Stimulated activated naive CD4-positive, alpha-beta T cell treated with Interleukin-2 at 50 U/mL for 16 hours (primary cell): ENCODE data around the gene GRID1.

Experiments
- DNase-seq: peaks from one replicate; lab custom pipeline; 2025; lab: John Stamatoyannopoulos, UW

Gene GRID1

DNA sequence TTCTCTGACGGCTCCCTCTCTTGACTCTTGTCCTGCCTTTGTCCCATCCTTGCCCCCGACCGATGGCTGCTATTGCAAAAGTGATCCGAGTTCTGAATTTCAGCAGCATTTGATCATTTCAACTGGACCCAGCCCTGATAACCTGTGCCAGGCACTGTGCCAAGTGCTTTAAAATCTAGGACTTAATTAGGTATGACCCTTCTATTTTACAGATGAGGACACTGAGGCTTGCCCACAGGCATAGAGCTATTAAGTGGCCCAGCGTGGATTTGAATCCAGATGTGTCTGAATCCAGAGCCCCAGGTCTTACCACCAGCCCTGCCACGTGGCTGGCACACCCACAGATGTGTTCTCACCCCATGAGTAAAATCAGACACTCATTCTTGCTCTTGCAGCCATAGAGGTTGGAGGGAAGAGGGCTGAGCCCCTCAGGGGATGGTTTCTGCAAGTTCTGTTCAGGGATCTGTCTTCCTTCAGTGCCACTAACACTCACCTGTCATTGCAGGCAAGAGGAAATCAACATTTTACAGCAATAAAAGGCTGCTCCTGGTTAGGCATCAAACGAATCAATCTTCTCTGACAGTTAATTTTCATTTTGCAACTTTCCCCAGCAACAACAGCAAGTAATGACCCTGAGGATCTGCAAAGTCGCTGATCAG is 101.2 kb downstream of the GRID1 start:
- DNase-seq = no peak

DNA sequence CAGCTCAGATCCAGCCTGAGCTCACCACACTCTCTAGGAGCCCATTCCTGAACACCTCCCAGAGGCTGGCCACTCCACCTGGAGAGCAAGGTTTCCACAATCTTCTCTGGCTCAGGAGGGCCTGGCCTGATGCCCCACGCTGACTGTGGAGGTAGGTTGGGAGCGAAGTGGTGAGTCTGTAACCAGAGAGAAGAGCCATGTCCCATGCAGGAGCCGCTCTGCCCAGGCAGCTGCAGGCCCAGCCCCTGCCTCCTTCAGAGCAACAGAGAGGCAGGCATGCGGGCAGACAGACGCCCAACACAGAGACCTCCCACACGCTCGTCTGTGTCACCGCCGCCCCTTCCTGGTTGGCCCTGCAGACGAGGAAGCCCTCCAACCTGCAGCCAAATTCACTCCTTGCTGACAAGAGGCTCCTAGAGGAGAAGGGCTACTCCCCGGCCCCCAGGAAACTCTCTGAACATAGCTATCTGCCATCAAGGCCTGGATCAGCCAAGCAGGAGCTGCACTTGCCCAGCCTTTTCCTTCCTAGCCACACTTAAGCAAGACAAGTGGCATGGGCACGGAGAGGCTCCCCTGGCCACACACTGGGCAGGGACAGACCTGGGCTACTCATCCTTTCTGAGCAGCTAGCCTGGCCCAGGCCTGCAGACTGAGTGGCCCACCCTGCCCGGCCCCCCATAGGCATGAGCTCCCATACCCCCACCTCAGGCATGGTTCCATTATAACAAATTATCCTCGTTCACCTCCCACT is 101.9 kb downstream of the GRID1 start:
- no peak for DNase-seq

DNA sequence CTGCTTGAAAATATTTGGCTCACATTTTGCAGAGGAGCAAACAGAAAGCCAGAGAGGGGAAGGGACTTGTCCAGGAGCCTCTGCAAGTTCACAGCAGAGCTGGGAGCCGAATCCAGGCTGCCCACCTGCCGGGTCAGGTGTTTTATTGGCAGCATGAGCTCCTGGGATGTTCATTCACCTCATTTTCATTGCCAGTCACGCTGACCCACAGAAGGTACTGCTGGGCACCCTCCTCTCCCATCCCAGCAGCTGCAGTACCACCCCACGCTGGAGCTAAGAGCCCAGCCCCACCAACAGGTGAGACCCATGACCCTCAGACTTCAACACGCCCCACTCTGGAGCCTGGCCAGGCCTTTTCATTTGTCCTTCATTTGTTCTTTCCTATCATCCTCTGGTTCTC is 102.7 kb downstream of the GRID1 start:
- DNase-seq = no peak

DNA sequence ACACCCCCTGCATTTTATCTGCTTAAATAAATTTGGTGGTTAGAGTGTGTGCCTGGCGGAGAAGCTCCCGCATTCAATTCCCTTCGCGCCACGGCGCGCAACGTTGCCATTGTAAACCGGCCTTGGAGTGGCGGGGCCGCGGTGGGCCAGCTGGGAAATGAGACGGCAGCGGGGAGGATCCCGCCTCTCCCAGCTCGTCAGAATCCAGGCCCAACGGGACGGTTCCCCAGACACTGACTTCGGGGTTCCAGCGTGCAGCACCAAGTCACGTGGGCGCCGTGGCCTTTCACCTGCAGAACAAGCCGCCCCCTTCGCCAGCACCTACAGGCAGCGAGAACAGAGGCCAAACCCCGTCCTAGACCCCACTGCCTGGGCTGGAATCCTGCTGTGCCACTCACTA is 103.4 kb downstream of the GRID1 start:
- no peak for DNase-seq

DNA sequence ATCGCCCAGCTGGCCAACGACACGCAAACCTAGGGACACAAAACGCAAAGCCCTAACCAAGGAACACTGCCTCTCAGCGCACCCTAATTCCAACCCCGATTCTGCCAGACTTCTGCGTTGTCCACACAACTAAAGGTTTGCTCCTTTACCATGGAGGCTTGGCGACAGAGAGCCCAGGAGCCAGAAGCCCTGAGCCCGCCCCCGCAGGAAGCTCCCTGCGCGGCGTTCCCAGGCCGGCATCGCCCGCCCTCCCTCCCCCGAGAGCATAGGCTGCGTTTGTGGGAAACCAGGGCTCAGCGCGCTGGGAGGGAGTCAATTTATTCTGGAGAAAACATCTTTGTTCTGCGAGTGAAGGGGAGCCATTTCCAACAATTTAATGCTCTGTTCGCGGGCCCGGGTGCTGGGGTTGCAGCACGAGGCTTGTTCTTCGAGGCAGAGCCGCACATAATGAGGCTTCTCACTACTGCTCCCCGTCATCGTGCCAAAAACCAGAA is 103.9 kb downstream of the GRID1 start:
- DNase-seq = no peak

DNA sequence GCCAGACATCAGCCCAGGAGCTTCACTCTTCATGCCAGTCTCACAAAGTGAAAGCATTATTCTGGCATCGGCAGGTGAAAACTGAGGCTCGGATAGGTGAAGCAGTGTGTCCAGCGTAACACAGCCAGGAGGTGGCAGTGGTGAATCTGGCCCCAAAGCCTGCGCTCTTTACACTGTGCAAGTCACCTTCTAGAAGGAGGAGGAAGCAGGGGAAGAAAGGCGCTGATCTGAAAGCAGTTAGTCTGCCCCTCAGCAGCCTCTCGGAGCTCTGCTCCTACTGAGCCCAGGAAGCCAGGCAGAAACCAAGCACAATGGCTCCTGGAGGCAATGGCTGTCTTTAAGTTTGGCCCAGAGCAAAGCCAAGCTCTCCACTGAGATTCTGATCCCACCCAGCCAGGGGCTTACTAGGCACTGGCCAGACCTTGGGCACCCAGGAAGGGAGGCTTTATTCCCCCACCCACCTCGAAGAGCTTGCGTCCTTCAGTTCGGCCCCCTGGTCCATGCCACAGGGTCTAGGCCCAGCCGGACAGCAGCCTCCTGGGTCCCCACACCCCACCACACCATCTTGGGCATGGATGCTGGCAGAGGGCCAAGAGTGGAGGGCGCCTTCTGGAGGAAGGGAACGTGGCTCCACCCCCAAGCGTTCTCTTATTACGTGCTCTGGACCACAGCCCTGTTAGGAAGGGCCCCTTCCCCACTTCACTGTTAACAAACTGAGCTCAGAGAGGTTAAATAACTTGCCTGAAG is 104.5 kb downstream of the GRID1 start:
- no peak for DNase-seq

DNA sequence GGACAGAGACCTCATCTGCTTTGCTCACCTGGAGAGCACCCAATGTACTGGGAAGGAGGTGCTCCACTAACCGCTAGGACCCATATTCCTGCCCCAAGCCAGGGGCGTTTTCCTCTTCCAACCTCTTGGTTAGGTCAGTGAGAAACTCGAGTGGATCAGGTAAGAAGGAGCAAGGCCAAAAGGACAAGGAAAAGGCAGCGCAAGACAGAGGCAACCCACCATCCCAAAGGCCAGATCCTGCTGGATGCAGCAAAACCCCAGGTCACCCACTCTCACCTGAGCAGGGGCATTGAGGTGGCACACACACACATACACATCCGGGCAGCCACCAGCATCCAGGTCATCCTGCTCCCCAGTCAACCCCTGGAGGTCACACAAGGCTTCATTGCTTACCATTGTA is 105.1 kb downstream of the GRID1 start:
- no peak for DNase-seq

DNA sequence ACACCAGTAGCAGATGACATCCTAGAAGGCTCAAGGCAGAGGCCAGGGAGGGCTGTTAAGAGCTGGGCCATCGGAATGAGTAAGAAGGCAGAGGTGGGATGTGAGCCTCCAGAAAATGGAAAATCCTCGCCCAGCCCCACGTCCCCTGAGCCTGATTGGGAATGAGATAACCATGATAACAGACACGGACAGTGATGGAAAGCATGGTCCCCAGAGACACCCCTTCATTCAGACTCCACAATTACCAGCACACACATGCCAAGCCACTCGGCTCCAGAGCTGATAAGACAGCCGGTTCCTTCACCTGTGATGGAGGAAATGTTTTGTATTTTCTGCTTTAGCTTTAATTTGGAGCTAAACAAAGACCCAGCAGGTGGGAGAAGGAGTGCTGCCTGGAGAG is 106.0 kb downstream of the GRID1 start:
- DNase-seq = no peak

DNA sequence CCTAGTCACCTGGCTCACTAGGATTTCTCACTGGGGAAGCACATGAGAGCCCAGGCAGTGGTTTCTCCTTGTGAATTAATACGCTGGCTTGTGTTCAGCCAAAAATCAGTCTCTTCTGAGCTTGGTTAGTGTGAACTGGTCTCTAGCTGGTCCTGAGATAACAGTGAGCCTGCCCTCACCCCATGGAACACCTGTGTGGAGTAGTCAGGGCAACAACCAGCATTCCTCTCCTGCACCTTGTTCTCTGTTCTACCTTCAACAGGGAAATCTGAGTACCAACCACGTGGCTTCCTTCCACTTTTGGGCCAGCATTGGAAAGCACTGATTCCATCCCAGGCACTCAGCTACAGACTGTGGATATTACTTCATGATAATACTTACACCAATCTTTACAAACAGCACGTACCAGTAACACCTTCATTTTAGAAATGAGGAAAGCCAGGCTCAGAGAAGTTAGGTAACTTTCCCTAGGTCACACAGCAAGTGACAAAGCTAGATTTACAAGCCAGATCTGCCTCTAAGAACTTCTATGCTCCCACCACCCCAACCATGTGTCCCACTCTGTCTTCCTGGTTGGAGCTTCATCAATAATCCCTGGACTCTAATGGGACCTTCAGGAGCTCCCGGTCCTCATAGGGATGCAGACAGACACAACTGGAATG is 106.6 kb downstream of the GRID1 start:
- DNase-seq = no peak

DNA sequence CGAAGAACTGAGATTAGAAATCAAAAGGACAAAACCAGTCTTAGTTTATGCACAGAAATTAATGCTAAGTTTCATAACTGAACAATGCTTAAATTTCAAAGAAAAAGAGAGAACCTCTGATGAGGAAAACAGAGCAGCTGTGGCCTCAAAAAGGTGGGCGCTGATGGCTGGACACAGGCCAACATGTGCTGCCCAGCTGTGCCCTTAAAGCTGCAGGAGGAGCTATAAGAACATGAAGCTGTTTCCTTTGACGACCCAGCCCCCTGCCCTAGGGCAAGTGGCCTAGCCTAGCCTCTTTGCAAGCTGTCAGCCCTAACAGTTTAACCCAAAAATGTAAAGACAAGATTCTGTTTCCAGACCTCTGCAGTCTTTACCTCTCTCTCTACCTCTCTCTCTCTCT is 107.7 kb downstream of the GRID1 start:
- no peak for DNase-seq

DNA sequence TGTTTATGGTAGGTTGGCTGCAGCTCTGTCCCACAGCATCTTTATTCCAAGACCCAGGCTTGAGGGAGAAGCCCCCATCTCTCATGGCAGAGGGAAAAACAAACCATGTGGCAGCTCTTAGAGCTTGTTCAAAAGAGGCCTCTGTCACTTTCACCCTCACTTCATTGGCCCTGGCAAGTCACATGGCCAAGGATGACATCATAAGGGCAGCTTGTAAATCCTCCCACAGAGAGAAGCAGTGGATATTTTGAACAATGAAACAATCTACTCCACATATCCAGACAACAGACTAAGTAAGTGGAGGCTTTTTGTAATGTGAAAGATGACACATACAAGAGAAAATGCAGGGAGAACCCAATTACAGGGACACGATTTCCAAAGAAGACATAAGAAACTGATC is 108.1 kb downstream of the GRID1 start:
- DNase-seq = no peak

DNA sequence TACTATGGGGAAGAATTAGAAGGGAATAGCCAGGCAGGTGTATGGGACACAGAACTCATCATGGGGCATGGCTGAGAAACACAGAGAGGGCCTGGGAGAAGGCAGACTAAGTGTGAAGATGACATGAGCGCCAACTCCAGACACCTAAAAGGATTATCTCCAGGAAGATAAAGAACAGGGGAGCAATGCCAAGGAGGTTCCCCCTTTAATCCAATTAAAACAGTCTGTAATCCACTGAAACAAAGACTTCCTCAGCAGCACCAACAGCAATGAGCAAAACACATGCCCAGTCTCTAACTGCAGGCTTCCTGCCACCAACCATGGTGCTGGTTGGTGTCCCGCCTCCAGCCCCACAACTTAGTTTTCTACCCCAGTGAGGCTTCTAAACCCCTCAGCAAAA is 108.9 kb downstream of the GRID1 start:
- DNase-seq = no peak

DNA sequence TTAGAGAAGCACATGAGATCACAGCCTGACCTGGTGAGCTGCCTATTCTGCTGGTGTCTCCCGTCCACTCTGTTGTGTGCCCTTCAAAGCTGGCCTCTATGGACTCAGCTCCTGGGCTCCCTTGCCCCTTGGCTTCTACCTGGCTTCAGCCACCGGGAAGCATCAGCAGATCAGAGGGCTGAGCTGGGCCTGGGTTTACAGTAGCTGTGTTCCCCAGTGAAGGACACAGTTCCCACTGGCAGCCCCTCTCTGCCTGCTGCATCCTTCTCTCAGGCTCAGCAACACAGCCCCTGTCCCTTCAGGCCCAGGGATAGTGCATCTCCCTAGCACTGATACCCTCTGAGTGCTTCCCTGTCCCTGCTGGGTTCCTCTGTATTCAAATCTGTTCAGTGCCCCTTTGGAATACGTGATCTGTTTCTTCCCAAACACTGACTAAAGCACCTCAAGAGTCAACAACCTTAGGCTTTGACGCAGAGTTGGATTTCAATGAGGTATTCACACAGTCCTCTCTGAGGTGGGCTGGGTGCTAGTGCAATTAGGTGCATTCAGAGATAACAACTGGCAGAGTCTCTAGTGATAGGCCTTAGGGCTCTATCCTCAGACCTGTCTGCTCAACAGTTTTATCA is 109.8 kb downstream of the GRID1 start:
- DNase-seq = no peak

DNA sequence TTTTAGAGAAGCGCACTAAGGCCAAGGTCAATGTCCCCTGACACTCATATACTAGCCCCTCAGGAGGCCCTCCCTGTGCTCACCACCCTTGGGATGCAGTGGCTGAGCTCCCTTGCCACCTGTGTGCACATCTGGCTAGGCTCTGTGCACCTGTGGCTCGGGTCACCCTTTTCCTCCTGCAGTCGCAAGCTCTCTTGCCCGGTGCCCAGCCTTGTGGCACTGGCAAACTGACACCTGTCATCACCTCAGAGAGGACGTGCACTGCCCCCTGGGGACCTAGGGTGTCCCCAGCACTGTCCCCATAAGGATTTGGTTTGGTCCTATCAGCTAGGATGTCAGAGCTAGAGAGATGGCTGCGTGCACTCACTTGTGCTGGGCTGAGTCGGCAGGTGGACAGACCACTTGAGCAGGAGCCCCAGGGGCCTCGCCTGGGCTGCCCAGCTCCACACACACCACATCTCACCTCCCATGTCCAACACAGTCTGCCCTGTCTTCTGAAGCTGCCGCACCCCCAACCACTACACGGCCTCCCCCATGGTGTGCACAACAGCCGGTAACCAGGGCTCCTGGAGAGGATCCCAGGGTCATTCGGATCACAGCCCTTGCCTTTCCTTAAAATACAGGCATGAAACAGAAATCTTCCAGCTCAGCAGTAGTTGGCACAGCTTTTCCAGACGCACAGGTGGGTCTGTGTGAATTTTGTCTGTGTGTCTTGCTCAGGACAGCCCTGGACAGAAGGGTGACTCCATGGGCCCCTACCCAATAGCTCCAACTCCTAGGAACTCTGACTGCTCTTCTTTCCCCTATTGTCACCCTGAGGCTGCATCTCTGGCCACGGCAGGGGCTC is 111.0 kb downstream of the GRID1 start:
- no peak for DNase-seq

DNA sequence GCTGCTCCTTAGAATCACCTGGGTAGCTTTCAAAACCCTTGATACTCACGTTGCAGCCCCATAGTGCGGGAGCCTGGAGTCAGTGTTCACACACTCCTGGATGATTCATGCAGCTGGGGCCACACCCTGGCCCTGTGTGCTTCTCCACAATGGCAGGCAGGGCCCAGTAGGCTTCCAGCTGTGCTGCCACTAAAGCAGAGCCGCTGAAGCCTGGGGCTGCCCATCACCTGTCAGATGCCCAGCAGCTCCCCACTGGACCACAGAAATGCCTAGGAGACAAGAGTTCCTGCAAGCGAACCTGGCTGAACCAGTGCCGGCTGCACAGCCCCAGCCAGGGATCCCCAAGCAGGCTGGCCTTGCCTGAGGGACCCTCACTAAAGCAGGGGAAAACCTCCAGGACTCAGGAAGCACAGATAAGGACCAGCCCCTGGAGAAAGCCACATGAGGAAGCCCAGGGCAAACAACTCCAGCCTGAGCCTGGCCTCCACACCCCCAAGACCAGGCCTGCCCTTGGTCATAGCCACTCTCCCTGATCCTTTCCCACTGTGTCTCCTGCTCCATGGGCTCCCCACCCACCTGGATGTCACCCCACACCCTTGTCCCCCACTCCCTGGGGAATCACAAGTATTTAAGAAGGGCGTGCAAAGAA is 111.9 kb downstream of the GRID1 start:
- no peak for DNase-seq

DNA sequence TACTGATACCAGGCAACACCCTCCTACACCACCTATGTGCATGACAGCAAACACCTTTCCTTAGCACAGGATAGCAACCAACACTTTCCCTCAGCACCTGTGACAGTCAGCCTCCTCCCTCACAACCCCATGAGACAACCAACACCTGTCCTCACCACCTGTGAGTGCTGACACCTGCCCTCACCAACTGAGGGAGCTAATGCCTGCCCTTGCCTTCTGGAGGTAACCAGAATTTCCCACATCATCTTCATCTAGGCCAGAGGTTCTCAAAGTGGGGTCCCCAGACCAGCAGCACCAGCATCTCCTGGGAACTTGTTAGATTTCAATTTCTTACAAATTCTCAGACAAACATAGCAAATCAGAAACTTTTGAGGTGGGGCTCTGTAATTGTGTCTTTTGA is 112.5 kb downstream of the GRID1 start:
- DNase-seq = no peak

DNA sequence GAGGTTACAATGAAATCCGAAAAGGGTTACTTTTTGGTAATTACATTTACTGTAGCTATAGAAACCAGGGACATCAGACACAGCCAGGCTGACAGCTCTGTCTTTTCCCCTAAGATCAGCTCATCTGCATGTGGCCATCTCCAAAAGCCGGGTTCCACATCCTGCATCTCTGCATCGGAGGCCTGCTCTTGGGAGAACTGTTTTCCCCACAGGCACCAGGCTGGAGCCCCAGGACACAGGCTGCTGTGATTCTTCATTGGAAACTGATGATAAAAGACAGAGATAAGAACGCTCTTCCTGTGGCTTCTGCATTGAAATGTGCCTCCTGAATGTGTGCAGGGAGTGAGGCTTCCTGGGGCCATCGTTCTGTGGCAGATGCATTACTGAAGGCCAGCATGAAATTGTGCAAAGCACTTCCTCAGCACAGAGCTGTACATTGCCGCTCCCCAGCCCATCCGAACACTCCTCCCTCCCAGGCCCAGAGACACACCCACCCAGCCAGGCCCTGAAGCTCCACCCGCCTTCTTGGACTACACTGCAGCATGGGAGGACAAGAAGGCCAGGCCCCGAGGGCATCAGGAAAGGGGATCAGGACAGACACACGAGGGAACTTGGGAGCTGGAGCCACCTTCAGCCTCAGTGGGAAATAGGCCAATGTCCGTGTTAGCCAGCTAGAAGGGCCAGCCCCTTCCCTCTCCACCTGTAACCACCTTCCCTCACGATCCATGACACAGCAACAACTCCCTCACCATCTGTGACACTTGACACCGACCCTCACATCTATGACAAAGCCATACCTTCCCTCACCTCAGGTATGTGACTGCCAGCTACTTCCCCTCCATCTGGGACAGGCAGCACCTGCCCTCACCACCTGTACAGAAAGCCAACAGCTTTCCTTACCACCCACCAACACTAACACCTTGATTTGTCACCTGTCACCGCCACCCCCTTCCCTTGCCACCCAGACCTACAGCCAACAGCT is 113.2 kb downstream of the GRID1 start:
- DNase-seq = no peak

DNA sequence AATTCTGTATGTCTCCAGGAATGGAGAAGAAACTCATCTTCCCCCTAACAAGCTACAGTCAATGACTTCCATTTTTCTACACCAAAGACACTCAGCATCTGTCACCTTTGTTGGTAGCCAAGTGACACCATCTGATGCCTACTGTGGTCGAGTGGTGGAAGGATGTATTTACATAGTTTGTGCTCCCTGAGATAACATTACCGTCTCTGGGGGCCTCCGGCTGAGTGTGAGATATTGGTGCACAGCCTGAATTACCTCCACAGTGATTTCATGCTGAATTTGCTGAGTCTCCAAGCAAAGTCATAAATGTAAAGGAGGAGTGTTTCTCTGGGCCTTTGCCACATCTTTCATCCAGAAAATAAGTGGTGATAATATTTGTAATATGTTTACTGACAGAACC is 114.0 kb downstream of the GRID1 start:
- no peak for DNase-seq

DNA sequence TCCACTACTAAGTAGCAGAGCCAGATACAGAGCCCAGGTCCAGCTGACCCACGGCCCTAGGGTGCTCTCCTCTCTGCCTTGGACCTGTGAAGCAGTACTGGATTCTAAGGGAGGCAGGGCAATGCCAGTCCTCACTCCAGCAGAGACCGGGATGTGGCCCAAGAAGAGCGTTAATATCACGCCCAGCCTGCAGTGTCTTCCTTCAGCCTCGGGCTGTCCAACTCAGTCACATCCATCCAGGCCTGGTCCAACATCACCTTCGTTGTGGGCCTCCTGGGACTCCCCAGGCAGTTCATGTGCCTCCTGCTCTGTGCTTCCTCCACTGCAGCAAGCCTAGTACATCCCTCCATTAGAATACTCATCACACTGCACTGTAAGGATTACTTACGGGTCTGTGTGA is 114.5 kb downstream of the GRID1 start:
- DNase-seq = no peak
